DMS 273 (cell line): ENCODE results near the gene UBAC2.
A peak's percentile ranks its signal among the peaks of the same experiment; 100 is the strongest.

Experiments
- DNase-seq: peaks from one replicate; lab custom pipeline; 2025; ENCODE audit not compliant: unreplicated experiment; lab: John Stamatoyannopoulos, UW

The UBAC2 gene

DNA sequence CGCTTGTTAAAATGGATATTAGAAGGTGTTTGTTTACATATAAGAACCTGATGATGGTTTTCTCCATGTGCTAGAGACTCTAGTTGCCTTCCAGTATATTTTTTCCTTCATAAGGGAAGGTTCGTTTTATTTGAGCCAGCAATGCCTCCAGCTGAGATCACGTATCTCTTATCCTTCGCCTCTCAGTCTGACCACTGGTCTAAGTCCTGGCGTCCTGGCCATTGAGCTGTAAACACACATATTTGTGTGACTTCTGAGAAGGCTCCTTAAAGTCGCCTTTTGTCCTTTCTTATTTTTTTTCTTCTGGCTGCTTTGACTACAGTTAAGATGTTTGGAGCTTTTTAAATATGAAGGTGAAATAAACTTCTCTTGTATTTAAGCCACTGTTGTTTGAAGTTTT is 130.3 kb downstream of the UBAC2 start:
- DNase-seq = no peak

DNA sequence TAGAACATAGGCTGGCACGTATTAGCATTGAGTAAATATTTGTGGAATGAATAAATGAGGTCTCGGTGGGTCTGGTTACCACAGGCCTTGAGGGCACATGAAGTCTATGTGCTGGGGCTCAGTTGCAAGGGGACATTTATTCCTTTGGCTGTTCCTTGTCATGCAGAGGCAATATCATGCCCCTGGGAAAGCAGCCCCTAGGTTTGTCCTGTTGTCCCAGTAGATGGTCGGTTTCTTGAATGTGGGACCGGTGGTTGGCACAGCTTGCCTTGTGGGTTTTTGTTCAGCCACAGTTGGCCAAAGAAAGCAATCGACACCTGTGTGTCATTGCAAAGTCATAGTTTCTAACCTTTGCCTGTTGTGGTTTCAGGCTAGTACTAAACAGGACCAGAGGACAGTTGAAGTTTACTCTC is 131.2 kb downstream of the UBAC2 start:
- no peak for DNase-seq

DNA sequence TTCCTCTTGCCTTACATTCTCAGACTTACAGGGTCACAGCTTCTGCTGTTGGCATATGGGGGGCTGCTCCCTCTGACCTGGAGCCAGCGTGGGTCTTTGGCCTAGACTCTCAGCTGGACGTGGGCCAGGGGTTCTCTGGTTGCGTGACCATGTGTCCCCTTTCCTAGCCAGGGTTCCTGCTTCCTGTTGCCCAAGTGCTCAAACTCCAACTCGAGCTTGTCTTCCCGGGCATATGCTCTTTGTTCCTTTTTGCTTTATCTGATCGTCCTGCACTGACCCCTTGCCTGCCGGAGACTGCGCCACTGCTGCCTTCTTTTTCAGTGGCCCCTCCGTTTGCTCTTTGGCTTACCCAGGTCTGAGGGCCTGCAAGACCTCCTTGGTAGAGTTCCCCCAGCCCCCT is 131.8 kb downstream of the UBAC2 start:
- DNase-seq = peak; percentile 11

DNA sequence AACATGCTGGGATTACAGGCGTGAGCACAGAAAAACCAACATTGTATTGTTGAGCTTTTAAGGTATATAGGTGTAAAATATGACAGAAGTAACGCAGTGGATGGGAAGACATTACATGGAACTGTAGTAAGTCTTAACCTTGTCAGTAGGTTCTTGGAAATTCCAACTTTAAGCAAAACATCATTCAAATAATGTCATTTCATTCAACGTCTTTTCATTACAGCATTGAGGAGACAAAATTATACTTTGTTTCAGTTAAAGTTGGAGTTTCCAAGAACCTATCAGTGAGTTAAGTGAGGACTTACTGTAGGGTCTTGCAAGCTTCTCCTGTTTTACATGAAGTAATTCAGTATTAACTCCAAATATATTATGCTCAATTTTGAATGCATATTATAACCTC is 133.6 kb downstream of the UBAC2 start:
- DNase-seq = no peak

DNA sequence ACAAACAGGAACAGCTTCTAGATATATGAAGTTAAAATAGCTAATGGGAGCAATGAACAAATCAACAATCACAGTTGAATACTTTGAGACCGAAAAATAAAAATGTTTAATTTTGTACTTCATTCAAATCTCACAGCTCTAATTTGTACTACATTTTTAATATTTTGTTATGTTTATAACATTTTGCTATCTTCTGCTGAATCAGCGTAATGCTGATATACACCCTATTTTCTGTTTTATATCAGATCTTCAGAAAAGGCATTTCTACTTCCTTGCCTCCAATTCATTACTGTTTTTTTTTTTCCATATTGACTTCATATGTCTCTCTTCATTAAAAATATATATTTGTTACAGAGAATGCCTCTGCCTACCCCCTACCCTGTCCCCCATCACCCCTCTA is 134.4 kb downstream of the UBAC2 start:
- DNase-seq = no peak

DNA sequence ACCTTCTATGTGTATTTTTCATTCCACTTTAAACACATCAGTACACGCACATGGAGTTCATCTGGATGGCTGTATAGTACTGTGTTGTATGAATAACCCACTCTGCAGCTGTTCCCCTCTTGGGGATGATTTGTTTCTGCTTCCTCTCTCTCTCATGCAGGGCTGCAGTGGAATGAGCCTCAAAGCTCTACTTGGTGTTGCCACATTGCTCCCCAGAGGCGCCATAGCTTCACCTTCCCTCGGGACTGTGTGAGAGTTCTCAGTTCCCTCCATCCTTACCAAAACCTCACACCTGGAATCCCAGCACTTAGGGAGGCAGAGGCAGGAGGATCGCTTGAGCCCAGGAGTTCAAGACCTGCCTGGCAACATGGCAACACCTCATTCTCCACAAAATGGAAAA is 134.9 kb downstream of the UBAC2 start:
- no peak for DNase-seq

DNA sequence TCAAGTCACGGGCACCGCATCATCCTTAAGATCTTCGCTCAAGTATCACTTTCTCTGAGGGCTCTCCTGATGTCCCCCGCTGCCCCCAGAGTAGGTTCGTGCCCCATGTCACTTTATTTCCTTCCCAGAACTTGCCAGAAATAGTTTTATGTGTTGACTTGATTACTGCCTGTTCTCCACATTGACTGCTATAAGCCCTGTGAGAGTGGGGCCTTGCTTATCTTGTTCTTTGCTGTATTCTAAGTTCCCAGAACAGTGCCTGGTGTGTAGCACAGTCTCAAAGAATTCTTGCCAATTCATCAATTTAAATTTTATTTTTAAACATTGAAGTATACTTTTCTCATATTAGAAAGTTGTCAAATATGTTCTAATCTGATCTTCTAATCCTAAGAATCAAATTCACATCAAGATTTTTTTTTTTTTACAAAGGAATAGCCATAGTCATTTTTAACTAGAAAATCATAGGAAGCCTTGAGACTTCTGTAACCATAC is 138.6 kb downstream of the UBAC2 start:
- no peak for DNase-seq

DNA sequence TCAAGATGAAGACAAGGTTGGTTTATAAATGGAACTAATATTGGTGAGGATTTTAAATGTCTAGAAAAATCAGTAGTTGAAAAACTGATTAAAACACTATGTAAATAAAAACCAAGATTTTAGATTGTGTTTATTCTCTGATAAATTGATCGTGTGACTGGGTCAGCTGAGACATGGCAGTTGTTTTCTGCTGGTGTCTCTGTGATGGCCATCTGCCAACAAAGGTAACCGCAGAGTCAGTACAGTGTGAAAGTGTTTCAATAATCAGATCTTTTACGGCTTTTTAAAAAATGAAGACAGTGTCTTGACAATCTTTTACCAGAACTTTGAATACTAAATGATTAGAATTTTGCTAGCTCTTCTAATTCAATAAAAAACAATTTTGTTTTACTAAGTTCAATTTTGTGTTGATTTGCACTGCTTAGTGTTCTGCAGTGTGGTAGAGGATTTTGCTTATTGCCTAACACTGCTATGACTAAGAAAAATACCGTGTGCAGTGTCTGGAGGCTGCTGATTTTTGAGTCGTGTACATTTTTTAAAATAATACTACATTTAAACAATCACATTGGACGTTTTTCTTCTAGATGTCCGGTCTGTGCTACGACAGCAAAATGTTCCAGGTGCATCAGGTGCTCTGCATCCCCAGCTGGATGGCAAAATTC is 139.2 kb downstream of the UBAC2 start:
- DNase-seq = no peak

DNA sequence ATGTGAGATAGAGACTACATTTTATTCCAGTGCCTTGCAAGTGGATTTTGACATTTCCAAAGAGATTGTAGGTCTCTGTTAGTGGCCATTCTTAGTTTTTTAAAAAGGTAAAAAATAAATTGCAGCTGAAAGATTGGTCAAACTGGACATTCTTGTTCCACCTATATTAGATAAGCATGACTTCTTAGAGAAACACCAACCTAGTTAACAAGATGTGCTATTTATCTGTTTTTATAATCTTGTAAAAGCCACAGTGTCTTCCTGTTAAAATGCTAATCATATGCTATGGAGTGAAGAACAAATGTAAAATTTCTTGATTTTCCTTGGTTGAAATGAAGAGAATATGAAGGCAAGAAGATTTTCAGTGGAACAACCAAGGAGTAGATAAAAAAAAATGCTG is 140.0 kb downstream of the UBAC2 start:
- DNase-seq = no peak

DNA sequence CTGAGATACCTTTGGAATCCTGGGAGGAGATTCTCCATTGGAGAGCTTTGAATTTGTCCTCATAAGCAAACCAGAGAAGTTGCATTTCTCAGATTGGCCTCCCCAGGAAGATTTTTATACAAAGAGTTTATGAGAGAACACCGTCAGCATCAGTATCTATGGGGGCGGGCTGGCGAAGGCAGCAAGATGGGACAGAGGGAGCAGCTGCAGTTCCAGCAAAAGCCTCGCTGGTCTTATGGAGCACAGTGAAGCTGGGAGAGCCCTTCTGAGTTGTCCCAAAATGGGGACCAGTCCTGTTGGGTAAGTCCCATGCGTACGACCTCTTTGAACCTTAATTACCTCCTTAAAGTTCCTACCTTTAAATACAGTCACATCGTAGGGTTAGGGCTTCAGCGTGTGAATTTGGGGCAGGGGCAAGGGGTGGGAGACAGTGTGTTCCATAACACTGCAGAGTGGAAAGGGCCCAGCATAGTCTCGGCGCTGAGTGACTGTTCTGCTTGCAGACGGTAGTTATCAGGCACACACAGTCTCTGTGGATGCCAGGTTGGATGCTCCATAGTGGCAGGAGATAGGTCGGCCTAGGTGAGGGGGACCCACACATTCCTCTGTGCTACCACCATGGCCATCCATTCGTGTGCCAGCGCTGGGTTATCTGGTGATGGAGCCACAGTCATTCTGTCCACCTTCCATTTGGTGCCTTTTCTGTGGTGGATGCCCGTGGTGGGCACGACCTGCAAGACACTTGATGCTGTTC is 141.5 kb downstream of the UBAC2 start:
- no peak for DNase-seq

DNA sequence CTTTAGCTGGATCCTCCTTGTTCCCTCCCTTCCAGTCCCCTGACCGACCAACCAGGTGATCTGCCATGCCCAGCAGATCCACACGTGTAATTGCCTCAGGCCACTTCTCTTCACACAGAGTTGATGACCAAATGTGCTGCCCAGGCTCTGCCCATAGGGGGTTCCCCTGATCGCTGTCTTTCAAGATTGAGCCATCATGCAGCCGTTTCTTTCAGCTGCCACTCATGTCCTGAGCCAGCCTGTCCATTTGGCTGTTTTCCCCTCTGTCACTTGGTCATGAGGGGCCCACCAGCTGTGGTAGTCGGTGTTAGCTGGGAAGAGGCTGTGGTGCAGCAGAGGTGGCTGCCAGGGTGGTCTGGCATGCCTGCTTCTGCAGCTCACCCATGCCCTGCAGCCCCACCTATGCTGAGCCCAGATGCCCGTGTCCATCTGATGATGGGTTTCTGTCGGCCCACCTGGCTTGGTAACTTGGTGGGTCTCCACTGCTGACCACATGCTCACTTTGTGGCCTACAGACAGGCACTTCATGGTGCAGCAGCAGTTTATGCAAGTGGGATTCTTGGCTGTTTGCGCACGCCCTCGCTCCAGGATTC is 142.2 kb downstream of the UBAC2 start:
- DNase-seq = no peak

DNA sequence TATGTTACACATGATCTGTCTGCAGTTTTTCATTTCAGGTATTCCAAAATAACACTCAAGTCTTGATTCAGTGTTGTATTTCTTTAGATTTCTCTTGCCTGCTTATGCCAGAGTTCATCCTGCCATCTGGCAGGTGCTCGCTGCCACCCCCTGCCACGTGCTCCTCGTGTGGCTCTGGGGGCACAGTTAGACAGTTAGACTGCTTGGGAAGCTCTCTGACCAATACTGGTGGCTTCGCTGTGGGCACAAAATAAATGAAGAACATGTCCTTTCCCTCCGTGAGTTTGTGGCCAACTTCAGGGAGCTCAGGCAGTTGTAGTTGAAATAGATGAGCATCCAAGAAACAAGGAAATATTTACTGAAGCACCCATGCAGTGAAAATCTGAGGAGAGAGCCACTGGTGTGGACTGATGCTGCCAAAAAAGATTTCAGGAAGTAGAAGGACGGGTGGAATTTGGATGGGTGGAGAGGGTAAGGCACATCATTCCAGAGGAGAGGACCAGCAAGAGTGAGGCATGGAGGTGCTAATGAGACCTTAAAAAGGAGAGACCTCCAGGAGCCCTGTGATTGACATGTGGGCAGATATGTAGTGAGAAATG is 144.1 kb downstream of the UBAC2 start:
- peak; percentile 5 for DNase-seq

DNA sequence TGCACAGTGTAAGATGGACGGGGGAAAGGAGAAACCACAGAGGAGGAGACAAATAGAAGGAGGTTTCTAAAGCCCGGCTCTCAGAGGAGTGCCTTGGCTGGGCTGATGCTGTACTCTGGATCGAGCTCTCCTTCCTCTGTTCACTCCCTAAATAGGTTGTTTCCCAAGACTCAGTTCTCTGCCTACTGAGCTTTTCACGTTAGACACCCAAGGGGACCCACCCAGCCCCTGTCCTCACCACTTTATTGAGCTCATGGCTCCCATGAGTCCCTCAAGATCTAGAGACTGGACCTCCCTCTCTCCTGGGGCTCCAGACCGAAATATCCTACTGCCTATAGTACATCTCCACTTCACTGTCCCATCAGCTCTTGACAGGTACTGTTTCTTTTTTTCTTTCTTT is 144.7 kb downstream of the UBAC2 start:
- no peak for DNase-seq

DNA sequence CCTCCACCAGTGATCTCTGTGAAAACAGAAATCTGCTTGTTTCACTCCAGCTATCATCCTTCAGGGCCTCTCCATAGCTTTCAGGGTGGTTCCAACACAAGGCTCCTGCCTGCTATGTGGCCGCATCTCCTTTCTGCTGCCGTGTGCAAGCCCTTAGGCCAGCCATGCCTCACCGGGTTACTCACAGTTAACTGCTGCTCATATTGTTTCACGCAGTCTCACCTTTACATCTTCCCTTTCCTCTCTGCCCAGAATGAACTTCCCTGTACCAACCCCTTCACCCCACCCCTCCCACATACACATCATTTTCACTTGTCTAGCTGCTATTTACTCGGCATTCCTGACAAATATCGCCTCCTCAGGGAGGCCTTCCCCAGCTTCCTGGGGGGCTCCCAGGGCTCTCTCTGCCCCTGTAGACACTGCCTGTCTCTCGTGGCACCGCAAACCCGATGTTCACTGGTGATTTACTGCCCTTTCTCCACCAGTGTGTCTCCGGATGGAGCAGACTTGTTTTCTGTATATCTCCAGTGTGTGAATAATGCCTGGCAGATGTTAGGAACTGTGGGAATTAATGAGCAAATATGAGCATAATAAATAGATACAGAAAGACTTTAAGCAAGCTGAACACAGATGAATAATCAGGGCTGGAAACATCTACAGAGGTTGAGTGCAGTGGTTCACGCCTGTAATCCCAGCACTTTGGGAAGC is 145.8 kb downstream of the UBAC2 start:
- no peak for DNase-seq

DNA sequence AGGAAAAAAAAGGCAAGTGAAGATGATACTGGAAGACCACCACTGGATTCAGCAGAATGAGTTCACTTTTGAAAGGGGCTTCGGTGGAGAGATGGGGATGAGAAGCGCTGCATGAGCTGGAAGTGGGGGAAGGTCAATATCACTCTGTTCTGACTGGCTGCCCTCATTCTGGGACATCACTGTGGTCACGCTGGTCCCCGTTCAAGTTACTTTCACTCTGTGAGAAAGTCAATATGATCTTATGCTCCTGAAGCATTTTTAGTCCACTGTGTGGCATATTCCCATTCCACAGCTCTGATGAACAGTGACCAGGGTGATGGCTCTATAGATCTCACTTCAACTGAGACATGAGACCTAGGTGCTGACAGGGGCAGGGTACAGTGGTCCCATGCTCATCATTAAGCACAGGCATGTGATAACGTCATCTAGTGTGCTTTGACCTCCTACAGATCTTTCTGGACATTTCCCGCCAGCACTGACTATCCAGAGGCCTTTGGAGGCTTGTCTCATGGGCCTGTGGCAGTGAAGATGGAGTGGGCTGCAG is 146.8 kb downstream of the UBAC2 start:
- DNase-seq = no peak

DNA sequence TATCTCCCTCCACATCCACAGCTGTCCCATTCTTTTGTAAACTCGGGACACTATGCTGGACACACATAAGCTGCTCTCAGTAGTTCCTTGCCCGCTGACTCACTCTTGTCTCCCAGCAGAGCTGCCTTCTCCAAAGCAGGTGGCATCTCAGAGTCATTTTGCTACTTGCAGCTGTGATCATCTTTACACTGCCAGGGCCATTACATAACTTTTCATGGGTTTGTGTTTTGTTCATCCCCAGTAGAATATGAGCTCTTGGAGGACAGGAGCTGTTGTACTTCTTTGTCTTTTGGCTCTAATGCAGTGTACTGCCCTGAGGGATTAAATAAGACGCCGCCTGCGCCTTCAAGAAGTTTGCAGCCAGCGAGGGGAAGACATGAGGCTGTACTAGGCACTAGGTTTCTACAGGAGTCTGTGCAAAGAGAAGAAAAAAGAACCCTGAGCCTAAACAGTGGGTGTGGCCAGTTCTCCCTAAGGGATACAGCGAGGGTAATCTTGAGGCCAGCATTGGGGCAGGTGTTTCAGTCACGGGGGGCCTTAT is 147.3 kb downstream of the UBAC2 start:
- DNase-seq = no peak

DNA sequence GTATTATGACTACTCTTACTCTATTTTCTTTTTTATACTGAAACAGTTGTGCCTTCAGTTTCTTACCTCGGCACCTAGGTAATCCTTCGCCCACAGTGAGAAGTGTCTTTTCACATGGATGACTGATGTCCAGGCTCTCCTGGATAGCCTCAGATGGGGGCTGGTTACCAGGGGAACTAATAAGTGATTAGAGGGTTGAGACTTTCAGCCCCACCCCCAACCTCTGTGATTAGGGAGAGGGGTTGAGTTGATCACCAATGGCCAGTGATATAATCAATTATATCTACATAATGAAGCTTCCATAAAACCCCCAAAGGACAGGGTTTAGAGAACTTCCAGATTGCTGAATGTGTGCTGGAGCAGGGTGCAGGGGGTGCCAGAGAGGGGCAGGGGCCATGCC is 149.5 kb downstream of the UBAC2 start:
- no peak for DNase-seq

DNA sequence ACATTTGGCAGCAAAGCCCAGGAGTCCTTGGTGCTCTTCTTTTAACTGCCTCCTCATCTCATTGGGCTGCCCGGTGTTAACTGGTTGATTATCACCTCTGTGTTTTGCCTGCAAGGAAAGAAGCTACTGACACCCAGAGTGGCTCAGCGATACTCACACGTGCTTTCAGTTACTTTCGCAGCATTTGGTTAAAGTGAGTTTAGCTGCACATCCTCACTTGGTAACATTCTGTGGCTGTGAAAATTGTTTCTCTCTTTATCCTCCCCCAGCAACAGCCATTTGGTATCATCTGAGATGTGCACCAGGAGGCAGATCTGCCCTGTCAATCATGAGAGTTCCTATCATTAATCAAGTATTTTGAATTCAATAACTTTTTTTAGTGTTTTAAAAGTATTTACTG is 151.1 kb downstream of the UBAC2 start:
- DNase-seq = no peak

DNA sequence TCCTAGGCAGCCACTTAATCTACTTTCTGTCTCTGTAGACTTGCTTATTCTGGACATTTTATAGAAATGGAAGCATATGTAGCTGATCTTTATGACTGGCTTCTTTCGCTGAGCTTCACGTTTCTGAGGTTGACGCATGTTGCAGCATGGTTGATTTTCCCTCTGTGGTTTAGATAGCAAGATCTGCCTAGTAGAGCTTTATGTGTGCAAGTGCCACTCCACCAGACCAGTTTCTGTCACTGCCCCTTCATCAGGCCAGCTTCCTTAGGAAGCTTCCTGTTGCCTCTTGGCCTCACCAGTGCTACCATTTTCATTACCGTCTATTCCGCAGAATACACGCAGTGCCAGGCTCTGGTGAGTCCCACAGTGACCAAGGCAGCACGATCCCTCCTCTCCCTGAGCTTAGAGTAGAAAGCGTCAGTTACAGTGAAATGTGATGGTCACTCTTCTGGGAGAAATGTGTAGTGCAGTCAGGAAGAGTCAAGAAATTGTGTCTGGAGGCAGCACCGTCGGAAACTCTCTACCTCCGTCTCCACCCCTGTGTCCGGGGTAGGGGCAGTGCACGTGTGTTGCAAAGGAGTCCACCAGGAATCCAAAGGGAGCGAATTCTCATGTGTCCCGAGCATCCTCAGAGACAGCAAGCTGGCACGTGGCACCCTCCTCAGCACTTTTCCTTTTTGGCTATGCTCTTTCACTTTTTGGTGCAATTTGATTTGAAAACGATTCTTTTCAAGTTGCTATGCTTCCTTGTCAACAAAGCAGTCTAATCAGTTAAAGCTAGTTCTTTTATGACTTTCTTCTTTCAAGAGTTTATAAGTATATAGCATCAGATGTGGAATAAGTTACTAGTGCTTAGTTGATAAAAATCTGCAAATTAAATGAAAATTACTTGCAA is 151.9 kb downstream of the UBAC2 start:
- no peak for DNase-seq

DNA sequence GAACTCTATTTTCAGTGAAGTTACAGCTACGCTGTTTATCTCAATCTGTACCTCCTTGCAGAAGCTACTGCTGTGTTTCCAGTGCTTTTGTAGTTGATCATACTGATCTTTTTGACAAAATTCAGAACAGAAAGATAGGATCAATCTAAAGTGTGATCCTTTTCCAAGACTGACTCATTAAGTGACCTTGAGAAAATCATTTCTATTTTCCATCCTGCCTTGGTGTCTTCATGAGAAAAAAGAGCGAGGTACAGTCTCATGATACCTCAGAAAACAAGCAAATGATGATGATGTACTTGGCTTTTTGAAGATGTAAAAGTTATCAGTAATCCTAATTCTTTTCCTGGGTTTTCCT is 152.6 kb downstream of the UBAC2 start:
- no peak for DNase-seq
